ENCODE data around the gene KIF13A.
"Not testable (repeated sequence)": the region's sequence is repeated elsewhere in the genome, so short reads cannot be mapped to it uniquely, and the experiment has no call there.

KIF13A gene

DNA sequence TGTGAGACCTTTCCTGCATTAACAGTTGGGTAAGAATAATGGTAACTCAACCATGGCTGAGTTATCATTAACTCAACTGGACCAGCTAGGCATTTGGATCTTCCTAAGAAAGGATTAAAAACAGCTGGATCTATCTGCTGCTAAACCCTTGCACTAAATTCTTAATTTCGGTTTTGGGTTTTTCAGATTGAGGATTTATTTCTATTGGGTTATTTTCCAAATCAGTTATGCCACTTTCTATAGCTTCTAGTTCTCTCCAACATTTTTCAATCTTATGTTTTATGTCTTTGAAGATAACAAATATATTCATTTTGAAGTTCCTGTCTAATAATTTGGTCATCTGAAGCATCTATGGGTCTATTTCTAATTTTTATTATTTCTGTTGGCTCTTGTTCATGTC is 92.5 kb downstream of the KIF13A start:
- no peak for DNase-seq

GRCh38 chr6:17894191-17894590 is 93.2 kb downstream of the KIF13A start:
- no peak for DNase-seq

- DNase-seq: no peak
Measured at GRCh38 chr6:17892097-17892686, 95.2 kb downstream of the KIF13A start.

DNA sequence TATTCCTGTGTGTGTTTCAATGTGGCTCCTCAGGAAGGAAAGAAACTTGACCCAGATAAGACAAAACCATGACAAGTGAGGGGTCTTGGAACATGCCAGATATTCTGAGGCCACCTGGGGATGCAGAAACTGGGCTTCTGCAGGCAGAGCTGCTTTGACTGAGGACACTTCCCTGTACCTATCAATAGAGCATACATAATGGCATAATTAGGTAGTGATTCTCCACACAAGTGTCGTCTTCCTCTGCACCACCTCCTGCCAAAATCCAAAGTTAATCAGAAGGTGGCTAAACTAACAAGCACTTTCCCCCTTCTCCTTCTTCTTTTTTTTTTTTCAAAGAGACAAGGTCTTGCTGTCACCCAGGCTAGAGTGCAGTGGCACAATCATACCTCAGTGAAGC is 97.1 kb downstream of the KIF13A start:
- no peak for DNase-seq

GRCh38 chr6:17889777-17890176 is 97.7 kb downstream of the KIF13A start:
- not testable (repeated sequence) for DNase-seq

GRCh38 chr6:17886891-17887290 is 100.5 kb downstream of the KIF13A start:
- DNase-seq: no peak

GRCh38 chr6:17885889-17886576 is 101.4 kb downstream of the KIF13A start:
- DNase-seq: no peak

DNA sequence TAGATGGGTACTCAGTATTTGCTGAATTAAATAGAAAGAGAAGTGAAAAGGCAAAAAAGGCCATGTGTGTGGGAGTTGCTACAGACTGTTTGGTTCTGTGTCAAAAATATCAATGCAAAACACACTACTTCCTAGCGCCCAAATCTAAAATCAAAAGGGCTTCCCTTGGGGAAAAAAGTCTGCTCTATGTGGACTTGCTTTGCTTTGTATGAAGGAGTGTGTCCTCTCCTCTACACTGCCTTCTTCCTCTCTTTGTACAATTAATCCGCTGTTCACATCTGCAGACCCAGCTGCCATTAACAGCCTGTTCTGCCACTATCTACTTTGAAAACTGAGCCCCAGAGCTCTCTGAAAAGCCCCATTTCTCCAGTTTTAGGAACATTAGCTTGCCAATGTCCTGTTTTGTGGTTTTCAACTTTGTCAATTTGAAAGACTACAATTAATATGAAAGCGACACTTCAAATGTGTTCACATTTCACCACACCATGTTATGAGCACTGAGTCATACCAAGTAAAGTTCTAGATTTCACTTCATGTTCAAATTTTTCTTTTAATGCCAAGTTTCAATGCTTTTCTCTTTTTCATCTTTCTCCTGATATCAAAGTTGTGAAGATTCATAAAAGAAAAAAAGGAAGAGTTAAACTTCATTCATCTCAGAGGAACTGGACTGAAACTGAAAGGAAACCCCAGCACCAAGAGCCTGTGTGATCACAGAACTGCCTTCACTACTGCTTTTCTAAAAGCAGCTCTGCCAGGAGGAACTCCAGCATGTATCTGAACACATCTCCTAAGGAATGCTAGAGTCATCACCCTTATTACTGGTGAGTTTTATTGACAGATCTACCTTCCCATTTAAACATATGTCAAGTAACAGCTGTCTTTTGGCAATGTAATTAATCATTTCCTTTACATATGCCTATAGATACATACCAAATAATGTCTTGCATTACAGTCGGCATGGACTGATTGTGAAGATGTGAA is 102.6 kb downstream of the KIF13A start:
- no peak for DNase-seq

- DNase-seq: no peak
Measured at GRCh38 chr6:17883665-17884497, 103.6 kb downstream of the KIF13A start.

DNA sequence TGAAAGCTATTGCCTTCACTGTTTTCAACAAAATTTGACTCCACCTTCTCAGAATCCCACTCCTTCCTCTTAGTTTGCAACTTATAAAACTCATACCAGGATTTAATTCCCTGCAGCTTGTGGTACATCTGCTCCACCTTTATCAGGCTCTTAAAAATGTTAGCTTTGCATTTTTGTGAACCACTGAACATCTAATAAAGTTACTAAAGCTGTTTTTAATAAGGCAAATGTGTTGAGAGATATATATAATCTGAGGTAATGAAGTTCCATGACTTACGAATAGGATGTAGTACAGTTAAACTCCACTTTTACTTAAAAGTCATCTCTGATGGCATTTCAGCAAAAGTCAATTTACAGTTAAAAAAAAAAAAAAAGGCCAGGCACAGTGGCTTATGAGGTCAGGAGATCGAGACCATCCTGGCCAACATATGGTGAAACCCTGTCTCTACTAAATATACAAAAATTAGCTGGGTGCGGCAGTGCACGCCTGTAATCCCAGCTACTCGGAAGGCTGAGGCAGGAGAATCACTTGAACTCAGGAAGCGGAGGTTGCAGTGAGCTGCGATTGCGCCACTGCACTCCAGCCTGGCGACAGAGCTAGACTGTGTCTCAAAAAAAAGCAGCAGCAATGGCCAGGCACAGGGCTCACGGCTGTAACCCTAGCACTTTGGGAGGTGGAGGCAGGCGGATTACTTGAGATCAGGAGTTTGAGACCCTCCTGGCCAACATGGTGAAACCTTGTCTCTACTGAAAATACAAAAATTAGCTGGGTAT is 106.2 kb downstream of the KIF13A start:
- no peak for DNase-seq

DNA sequence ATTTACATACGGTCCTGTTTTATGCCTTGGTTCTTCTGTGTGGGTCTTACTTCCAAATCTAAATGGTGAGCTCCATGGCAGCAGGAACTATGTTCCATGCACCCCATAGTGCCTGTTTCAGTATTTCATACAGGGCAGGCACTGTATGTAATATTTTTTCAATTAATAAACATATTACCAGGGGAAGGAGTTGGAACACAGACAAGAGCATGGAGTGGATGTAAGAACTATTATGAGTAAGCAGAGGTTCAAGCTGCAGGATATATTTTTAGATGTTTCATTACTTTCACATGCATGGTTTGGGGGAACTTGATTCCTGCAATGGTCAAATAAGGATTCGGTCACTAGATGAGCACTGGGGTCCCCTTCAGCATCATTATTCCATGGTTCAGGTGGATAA is 108.3 kb downstream of the KIF13A start:
- no peak for DNase-seq

DNA sequence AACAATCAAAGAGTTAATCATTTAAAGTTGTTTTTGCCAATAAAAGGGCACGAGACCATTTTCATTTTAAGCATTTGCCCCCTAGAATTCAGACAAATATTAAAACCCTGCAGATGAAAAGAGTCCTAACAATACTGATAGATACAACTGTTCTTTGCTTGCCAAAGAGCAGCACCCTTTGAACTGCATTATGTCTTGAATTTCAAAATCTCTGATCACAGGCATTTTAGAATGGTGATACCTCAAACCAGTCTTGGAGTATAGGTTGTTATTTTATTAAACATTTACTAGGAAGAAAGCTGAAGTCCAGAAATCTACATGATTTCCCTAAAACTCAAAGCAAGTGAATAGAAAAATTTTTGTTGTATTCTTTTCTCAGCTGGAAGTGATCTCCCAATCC is 108.7 kb downstream of the KIF13A start:
- DNase-seq: no peak

GRCh38 chr6:17877895-17878440 is 109.5 kb downstream of the KIF13A start:
- DNase-seq: no peak

- DNase-seq: no peak
Measured at GRCh38 chr6:17877196-17877894, 110.1 kb downstream of the KIF13A start.

DNA sequence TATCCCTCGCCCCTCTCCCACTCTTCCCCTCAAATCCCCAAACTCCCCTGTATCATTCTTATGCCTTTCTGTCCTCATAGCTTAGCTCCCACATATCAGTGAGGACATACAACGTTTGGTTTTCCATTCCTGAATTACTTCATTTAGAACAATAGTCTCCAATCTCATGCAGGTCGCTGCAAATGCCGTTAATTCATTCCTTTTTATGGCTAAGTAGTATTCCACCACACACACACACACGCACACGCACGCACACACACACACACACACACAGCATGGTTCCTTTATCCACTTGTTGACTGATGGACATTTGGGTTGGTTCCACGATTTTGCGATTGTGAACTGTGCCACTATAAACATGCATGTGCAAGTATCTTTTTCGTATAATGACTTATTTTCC is 112.7 kb downstream of the KIF13A start:
- DNase-seq: no peak

- DNase-seq: no peak
Measured at GRCh38 chr6:17872908-17873307, 114.5 kb downstream of the KIF13A start.

- no peak for DNase-seq
Measured at GRCh38 chr6:17871836-17872235, 115.6 kb downstream of the KIF13A start.

DNA sequence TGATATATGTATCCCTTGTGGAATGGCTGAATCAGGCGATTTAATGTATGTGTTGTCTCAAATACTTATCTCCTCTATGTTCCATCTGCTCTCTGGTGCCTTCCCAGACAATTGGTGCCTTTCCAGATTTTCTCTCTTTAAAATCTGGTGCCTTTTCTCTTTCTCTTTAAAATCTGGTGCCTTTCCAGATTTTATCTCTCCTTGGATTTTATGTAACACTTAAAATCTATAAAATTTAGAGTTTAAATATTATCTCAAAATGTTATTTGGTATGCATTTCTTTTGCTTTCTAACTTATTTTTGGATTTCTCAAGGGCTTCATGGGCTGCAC is 116.3 kb downstream of the KIF13A start:
- DNase-seq: no peak

- DNase-seq: no peak
Measured at GRCh38 chr6:17870300-17871188, 116.9 kb downstream of the KIF13A start.

- DNase-seq: no peak
Measured at GRCh38 chr6:17869753-17870050, 117.7 kb downstream of the KIF13A start.
